Cerebellar cortex (tissue), 1 donor: ENCODE measurements around the gene SPACDR.

Experiments
- DNase-seq: peaks from one replicate; pipeline ENCODE4 v3.0.0-alpha.2; 2015; ENCODE audit warnings: low spot score

SPACDR gene

DNA sequence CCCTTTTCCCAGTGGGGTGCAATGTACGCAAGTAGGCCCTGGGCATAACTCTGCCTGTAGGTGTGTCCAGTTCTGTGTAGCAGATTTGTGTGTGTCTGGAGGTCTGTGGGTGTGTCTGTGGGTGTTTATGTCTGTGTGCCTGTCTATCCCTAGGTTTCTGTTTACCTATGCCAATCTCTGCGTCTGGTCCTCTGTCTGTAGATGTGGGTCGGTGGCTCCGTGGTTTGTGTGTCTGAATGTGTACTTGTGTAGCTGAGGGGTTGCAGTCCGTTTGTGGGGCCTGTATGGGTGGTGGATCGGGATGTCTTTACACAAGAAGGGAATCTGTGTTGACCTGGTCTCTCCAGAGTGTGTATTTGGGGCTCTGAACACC is 20.6 kb upstream of the SPACDR start:
- DNase-seq, result no peak

DNA sequence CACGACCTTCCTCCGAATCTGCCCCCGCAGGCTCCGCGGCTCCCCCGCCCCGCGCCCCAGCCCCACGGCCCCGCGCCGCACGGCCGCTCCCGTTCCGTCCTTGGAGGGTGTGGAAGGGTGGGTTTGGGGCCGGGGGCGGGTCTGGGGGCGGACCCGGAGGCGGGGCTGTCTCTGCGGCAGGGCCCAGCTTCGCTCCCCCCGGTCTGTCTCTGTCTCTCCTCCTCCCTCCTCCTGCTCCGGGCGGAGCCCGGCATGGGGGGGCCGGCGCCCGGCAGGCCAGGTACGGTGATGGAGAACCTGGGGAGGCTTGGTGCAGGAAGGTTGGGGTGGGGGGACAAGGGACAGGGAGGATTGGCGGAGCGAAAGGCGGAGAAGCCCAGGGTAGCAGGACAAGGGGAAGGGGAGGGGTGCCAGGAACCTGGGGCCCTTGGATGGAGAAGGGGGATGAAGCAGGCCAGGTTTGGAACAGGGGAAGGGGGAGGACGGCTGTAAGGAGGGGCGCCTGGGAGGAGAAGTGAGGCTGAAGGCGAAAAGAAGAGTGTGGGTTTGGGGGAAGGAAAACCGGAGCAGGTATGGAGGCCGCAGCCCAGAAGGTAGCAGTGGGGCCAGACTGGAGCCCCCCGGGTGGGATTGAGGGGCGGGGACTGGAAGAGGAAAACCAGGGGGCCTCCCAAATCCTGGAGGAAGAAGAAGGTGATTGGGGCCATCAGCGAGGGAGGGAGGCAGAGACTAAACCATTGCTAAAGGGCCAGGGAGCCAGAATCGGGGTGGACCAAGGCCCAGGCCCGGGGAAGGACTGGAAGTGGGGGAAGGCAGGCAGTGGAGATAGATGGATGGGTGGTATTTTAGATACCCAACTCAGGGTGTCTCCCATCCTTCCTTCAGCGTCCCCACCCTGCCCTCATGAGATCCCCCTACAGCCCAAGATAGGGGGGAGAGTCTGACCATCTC is 19.9 kb upstream of the SPACDR start, which contains the start of gene NYAP1:
Gene NYAP1, plus strand, starts transcription at position 206 of the 951 bp plus-strand sequence. CDS start 1,385 bp downstream, outside the sequence.
- peak; percentile 79 for DNase-seq

DNA sequence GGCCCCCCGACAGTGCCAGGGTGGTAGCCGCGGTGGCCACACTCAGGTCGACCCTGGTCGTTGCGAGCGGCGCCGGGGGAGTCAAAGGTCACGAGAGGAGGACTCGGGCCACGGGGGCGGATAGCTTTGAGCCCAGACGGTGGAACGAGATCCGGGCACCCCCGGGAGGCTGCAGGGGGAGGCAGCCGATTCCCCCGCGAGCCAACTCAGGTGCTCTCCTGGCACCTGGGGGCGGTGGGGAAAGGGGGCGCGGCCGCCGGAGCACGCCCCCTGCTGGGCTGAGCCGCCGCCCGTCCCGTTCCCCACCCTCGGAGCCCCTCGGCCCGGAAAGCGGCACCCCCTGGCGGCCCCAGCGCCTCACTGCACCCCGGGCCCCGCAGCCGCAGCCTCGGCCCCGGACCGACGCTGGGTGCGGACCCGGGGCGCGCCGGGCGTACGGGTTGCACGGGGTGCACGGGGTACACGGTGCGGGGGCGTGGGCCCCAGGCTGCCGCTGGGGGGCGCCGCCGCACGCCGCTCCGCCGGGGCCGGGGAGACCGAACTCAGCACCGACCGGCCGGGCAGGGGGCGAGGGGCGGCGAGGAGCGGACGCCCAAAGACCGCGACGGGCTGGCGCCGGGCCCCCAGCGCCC is 19.1 kb upstream of the SPACDR start:
- DNase-seq, result peak; percentile 55

DNA sequence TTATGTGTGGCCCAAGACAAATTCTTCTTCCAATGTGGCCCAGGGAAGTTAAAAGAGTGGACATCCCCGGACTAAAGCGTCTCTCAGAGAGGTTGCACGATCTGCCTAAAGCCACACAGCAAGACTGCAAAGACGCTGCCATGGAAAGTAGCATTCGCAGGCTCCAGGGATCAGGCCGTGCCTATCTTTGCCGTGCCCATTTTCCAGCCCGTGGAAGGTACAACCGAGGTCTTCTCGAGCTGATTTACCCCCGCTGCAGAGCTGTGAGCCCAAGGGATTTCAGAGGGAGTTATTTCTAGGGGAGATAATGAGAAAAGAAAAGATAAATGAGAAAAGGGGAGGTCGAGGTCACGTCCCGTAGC is 18.6 kb upstream of the SPACDR start:
- DNase-seq, result no peak

DNA sequence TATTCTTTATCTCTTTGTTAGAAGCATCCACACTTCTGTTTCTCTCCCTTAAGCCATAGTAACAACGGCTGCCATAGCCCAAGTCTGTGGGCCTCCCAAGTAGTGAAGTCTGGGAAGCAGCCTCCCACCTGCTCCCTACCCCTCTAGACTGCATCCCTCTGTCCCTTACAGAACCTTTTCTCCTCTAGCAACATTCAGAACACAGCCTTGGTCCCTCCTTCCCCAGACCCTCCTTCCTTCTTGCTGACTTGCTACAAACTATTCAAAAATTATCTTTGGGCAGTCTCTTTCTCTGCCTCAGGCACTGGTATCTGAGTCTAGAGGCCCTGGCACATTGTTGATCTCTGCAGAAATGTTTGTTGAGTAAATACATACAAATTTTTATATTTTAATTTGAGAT is 17.4 kb upstream of the SPACDR start:
- no peak for DNase-seq

DNA sequence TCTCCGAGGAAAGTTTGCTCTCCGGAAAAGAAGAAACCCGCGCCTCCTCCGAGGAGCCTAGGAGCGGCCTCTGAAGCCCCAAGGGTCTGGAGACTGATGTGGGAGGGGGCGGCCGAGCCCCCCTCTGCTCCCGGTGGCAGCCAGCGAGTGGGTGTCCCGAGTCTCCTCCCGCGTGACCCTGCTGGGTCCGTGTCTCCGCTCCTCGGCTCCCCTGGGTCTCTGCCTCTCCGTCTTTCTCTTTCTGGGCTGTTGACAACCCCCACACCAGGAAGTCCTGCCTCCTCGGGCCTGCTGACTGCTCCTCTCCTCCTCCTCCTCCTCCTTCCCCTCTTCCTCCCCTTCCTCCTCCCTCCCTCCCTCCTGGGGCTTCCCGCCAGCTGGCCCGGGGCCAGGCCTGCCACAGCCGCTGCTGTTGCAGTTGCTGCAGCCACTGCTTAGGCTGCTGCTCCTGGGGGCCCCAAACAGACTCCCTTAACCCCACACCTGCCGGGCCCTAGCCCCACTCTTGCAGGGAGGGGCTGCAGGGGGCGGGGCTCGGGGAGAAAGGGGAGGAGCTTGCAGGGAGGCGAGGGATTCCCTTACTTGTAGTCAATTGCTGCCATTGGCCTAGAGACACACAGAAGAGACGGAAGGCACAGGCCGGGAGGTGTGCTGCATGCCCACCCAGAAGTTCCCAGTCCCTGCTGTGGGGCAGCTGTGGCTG is 15.0 kb upstream of the SPACDR start, which contains the start of gene TSC22D4:
Gene TSC22D4, minus strand, starts transcription at position 257 of the 703 bp plus-strand sequence. CDS start 1,176 bp downstream, outside the sequence.
- DNase-seq, result peak; percentile 96

DNA sequence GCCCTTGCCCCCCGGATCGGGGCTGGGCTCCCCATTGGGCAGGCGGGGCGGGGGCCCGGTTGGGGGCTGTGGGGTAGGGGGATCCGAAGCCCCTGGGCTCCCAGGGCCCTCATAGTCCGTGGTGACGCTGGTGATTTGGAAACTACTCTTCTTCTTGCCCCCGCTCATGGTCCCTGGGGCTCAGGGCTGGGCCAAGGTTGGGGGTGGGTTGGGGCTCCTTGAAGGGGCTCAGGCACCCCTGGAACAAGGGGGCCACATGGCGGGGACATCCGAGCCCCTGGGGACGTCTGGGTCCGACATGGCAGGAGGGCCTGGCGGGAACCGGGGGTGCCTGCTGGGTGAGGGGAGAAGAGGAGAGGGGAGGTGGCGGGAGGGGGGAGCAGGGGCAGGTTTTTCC is 13.8 kb upstream of the SPACDR start:
- DNase-seq, result no peak

DNA sequence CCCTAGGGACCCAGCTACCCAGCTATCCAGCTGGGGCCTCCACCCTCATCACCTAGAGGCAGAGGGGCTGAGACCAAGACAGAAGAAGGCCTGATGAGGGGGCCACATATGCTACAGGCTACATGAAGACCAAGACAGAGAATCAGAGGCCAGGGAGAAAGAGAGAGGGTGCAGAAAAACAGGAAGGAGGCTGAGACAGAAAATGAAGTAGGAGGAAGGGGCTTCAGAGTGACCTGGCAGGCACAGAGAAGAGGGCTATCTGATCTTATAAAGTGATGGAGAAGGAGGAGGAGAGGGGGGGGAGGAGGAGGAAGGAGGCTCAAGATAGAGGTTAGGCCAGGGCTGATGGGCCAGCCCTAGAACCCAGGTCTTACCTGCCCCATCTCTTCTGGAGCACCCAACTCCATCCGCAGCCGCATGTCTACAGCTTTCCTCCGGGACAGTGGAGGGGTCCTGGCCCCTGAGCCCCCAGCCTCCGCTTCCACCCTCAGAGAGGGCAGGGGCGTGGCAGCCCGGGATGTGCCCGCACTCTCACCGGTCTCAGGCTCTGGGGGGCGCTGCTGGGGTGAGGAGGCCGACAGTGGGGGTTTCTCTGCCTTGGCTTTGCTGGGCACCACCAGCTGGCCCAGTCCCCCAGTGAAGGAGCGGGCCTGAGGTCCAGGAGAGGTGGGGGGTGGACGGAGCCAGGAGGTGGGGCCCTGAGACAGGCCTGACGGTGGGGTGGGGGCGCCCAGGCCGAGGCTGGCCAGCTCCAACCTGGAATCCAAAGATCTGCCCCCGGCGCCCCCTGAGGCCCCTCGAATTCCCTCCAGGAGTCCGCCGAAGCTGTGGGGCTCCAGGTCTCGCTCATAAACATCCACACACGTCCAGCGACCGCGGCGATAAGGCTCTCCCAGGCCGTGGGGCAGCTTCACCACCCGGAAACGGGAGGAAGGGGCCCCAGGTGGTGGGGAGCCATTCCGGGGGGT is 13.1 kb upstream of the SPACDR start:
- no peak for DNase-seq

DNA sequence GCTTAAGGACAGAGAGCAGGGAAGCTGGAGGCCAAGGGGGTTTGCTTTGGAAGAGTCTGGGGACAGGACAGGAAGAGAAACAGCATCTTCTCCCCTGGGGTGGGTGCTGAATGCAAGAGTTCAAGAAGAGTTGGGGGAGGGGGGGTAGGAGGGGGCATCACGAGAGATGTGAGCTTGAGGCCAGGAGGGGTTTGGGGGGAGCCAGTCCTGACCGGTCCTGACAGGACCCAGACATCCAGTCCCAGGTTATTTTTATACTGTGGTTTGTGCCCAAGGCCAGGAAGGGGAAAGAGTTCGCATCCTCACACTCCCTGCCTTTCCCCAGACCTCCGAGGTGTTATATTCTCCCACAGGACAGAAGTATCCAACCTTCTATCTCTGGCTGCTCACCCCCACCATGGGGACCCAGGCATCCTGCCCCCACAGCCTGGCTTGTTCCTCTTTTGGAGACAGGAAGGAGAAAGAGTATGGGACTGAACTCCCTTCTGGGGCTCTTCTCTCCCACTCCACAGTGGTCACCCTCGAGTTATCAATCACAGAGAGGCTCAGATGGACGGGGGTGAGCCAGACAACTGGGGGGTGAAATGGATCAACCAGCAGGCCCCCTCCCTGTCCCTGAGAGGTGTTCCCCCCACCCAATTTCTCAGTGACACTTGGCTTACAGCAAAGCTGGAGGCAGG is 12.2 kb upstream of the SPACDR start:
- DNase-seq, result no peak

DNA sequence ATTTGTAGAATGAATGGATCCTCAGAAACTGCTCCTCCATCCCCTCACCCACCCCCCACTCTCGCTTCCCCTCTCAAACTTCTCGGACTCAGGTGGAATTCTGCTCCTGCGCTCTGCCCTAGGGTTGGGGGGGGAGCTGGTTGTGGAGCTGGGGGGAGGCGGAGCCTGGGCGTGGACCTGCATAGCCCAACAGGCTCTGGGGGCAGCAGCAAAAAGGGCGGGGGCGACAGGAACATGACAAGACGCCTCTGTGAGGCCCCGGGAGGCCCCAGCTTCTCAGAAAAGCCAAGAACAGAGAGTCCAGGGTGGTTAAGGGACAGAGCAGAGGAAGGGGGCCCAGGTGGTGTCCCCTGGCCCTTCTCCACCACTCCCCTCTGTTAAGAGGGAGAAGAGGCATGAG is 11.5 kb upstream of the SPACDR start:
- no peak for DNase-seq

DNA sequence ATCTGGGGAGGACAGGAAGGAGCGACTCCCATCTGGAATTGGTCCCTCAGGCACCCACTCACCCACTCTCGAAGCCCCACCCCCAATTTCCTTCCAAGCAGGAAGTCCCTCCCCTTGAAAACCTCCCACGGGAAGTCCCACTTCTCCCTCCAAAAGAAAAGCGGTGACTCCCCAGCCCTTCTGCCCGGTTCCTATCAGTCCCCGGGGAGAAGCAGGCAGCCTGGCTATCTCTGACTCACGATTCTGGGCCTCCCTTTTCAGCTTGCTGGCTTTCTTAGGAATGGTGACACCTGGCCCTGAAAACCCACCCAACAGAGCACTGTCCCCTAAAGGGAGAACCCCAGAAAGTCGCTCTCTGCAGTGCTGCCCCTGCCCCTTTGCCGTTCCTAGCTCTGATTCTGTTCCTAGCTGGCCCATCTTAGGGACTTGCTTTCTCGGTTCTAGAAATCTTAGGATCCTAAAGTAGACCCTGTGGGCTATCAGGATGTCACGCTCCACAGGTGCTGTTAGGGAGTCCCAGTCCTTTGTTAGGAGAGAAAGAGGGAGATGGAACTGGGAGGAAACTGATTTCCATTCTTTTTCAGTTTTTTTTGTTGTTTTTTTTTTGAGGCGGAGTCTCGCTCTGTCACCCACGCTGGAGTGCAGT is 8.9 kb upstream of the SPACDR start:
- no peak for DNase-seq

DNA sequence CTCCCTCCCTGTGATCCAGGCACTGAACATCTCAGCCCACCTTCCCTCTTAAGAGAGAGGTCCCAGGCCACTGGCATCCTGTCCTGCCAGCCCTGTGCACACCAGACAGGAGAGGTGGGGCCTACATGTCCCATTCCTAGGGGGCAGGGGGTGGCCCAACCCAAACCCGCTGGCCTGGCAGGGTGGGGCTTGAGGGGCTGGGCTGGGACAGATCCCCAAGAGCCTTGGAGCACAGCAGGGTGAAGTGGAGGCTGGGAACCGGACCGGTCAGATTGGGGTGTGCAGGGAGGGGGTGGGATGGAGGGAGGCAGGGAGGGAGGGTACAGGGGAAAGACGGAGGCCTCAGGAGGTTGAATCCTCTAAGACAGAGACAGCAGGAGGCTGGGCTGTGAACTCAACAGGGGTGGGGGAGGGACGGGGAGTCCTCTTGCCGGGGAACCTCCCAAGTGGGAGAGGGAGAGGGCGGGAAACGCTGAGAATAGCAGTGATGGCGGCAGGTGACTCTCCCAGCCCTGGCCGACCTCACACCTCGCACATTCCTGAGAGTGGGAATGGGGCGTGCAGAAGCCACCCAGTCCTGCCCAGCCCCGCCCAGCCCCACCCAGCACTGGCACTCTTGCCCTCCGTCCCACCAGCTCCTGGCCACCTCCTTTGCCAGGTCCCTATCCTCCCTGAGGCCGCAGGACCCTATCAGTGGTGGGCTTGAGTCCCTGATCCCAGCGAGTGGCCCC is 8.2 kb upstream of the SPACDR start:
- DNase-seq, result no peak

DNA sequence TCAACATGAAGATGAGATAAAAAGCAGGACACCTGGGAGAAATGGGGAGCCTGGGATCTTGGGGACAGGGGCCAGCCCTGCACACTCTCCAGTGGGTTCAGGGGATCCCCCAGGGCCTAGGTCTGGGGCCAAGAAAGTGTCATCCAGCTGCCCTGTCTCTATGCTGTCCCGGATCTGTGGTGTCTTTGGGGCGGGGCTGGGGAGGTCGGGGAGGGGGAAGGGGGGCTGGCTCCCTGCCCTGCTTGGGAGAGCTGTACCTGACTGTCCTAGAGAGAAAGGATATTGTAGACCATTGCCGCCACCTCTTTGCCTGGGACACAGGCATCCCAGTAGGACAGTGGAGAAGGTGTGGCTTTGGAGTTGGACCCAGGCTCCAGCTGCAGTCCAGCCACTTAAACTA is 7.0 kb upstream of the SPACDR start:
- DNase-seq, result no peak

DNA sequence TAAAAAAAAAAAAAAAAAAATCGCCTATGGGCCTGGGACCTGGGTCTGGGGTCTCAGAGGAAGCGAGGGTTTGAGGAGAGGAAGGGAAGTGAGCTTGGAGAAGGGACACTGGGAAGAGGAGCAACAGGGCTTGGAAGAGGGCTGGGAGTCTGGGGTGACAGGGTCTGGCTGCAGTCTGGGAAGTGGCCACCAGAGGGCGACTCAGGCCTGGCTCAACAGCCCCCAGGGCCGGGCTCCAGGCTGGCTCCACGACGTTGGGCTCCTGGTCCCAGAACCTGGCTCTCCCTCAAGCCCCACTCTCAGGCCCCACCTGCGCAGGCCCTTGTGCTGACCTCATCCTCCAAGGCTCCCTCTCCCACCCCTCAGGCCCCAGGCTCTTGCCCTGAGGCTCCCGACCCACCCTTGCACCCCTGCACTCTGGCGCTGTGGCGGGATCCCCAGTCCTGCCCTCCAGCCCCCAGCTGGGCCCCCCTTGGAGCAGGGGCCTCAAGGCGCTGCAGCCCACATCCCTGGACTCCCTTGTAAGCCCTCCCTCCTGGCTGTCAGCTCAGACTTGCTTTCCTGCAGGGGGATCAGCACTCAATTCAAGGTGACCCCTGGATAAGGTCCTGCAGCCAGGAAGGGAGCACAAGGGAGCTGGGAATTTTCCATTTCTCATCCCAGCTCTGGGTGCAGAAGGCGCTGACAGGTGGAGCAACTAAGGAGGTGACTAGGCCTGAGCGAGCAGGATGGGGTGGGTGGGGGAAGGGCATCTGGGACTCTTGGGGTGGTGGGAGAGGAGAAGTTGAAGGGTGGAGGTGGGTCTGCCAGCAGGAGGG is 5.4 kb upstream of the SPACDR start:
- DNase-seq, result peak; percentile 85

DNA sequence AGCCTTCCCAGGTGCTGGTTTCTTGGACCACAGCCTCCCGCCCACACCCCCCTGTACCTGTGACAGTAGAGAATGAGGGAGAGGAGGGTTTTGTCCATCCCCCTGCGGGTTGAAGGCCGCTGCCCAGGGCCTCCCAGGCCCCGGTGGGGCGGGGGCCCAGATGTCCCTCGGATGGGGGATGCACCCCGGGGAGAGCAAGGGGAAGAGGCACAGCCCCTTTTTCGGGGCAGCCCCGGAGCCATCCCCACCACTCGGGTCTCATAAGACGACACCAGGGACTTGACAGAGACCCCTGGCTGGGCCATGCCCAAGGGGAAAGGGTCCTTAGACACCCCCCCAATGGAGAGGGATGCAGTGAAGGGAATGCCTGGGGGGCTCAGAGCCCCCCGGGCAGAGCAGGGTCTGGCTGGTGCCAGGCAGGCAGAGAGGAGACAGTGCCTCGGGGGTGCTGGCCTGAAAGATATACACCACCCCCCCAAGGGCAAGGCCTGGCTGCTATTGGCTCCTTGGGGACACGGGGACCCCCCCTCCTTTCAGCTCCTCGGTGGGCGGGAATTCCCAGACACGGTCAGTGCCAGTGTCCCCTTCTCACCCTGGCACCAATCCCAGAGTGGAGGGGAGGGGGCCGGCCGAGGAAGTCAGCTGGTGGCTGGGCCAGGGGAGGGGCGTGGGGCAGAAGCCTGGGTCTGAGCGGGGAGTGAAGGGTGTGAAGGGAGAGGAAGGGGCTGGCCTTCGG is 3.7 kb upstream of the SPACDR start:
- no peak for DNase-seq

DNA sequence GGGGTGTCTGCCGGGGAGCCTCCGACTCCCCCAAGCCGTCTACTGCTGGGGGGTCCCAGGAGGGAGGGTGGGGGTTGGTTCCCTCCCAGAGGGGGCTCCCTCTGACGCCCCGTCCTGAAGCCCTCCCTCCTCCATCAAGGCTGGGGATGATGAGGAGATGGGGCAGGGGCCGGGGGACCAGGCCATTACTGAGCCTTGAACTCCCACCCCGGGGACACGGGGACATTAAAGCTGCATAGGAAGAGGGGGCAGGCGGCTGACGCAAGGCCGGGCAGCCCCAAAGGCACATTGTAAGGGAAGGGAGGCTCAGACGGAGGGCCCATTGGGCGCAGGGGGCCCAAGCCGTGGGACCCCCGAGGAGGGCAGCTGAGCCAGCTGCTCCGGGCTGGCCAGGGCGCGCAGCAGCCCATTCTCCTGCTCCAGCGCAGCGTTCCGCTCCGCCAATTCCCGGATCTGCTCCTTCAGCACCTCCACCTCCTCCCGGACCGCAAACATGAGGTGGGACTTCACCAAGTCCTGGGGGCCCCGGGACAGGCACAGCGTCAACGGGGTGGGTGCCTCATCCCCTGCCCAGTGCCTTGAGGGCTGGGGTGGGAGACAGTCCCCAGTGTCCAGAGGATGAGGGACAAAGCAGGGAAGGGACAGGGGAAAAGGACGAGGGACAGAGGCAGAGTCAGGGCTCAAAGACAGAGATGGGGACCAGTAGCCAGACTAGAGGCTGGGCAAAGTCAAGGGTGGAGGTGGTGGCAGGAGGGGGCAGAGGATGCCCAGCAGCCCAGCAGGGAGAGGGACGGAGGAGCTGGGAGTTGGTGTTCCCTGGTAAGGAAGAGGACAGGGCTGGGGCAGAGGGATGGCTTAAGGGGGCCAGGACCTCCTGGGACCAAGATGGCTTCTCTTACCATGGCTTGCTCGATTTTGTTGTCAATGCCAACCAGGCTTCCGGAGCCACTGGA is 2.9 kb upstream of the SPACDR start:
- no peak for DNase-seq
